Embryonic facial prominence (tissue), 1 donor: ENCODE measurements around the gene ARID1A.
"Not testable (repeated sequence)": the region's sequence is repeated elsewhere in the genome, so short reads cannot be mapped to it uniquely, and the experiment has no call there.

Experiments
- DNase-seq: peaks from one replicate; pipeline ENCODE4 v3.0.0-alpha.2; 2016; ENCODE audit errors: extremely low spot score

The ARID1A gene

GRCh38 chr1:26787706-26788514 is 92.1 kb downstream of the ARID1A start, which contains the start of gene PIGV:
PIGV (plus strand) TSS chr1:26787950; CDS start chr1:26790816, 2,866 bp downstream.
- peak; percentile 83 for DNase-seq

DNA sequence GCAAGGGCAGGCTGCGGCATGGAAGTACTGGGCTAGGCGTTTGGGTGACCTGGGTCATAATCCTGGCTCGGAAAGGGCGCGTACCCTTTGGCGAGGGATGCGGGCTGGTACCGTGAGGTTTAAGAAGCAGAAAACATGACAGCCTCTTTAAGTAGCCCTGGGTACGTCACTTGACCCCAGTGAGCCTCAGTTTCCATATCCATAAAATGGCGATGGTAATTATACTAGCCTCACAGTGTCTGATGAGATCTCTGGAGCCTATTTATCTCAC is 92.6 kb downstream of the ARID1A start:
- DNase-seq: no peak

DNA sequence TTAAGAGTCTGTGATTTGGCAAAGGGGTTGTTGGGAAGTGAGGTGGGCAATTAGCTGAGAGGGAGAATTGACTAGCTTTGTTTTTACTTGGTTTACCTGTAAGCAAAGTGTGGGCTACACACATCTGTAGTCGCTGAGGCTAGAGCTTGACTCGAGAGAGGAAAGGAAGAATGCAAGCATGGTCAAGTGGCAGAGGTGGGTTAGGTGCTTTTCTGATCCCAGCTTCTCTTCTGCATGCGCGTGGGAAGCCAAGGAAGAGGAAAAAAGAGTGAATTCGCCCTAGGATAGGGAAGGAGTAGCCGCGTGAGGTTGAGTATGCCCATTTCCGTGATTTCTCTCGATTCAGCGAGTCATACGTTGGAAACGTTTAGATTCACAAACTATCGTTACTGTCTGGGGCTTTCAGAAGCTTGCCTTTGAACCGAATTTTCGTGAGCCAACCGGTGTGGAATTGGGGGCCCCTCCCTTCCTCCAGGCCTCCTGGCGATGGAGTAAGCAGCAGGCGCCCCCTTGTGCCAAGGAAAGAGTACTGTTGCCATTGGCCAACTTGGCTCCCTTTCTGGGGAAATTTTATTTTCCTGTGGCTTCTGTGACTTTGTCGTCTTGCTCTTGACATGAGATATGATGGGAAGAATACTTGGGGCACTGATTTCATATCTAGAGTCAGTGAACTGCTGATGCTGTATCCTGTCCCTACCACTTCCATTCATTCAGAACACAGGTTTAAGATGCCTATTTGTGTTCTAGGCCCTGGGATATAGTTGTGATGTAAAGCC is 93.2 kb downstream of the ARID1A start:
- DNase-seq: peak; percentile 76

DNA sequence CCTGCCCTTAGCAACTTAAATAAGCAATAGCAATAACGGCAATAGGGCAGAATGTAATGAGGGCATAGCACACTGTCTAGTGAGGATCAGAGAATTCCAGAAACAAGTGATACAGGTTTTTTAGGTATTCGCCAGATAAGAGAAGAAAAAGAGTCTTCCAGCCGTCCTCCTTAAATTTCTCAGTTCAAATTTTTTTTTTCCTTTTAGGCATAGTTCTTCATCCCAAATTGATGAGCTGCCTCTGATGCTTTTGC is 93.7 kb downstream of the ARID1A start:
- DNase-seq: no peak

DNA sequence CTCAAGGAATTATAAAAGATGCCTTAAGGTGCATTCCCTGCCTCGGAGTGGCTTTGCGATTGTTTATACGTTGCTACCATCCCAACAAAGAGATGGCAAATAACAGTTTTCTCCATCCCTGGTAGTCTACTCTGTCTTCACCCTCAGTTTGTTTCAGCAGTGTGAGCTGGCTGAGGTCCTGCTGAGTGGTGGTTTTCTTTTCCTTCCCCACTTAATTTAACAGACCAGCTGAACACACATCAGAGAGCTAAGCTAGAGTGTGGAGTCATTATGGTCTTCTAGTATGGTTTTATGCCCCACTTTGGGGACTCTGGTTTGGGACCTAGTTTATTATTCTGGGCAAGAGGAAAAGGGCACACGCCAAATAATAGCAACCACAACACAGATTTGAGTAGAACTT is 94.1 kb downstream of the ARID1A start:
- DNase-seq: no peak

DNA sequence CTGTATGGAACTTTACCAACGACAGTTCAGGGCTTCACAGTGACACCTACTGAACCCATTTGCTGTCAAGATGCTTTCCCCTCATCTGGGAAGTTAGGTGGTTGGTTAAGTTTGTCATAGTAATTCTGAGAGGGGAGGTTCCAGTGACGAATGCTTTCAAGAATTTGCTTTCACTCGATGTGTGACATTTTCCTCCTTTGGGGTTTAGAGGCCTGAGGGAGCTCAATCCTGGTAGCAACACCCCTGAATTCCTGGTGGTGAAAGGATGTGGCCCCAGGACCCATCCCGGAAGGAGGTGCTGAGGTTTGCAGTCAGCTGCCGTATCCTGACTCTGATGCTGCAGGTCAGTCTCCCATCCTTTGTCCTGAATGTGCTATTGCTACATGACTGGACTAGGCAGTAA is 94.7 kb downstream of the ARID1A start:
- DNase-seq: no peak

- DNase-seq: no peak
Observed at GRCh38 chr1:26791148-26791547, 95.3 kb downstream of the ARID1A start.

- DNase-seq: no peak
Observed at GRCh38 chr1:26791626-26792025, 95.8 kb downstream of the ARID1A start.

DNA sequence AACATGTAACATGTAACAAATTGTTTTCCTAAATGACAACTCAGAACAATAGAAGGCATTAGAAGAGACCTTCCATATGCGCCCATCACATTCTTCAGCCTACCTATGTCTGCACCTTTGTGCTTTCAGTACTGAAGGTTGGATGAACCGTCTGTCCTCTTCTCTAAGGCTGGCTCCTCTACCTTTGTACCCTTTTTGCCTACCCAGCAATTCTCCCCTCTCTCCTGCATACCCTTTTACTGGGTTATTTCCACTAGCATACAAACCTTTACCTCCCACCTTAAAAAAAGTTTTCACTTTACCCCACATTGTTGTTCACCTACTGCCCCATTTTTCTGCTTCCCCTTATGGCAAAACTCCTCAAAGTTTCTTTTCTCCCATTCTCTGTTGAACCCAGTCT is 97.1 kb downstream of the ARID1A start:
- no peak for DNase-seq

DNA sequence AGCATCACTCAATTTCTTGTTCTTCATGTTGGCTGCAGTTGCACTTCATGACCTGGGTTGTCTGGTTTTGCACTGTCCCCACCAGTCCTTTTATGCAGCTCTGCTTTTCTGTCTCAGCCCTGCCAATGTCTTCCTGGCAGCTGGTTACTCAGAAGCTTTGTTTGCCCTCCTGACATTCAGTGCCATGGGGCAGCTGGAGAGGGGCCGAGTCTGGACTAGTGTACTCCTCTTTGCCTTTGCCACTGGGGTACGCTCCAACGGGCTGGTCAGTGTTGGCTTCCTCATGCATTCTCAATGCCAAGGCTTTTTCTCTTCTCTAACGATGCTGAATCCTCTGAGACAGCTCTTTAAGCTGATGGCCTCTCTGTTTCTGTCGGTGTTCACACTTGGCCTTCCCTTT is 98.6 kb downstream of the ARID1A start:
- no peak for DNase-seq

GRCh38 chr1:26797627-26798026 is 101.8 kb downstream of the ARID1A start:
- no peak for DNase-seq

- DNase-seq: no peak
Observed at GRCh38 chr1:26799479-26800142, 103.8 kb downstream of the ARID1A start.

- DNase-seq: not testable (repeated sequence)
Observed at GRCh38 chr1:26803932-26804331, 108.1 kb downstream of the ARID1A start.

DNA sequence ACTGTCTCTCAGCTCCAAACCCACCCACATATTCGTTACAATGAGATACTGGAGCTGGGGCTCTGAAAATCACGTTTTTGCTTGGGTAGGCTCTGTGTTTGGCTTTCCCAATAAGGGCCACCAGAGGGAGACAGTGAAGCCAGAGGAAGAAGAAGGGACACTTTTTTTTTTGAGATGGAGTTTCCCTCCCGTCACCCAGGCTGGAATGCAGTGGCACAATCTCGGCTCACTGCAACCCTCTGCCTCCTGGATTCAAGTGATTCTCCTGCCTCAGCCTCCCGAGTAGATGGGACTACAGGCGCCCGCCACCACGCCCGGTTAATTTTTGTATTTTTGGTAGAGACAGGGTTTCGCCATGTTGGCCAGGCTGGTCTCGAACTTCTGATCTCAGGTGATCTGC is 114.3 kb downstream of the ARID1A start:
- DNase-seq: not testable (repeated sequence)

DNA sequence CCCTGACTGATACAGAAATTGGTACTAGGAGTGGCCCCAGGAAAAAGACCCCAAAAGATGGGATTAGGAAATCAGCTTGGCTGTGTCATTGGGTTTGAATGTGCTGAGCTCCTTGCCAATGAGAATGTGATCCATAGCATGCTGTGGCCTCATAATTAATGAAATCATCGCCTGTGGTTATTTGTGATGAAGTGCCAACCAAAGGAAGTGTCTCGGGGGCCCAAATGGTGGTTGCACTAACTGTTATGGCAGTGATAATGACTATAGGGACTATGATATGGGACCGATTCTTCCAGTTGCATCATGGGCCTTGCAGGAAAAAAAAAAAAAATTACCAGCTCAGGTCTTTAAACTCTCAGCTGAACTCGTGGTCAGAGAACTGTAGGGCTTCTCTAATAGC is 115.2 kb downstream of the ARID1A start:
- no peak for DNase-seq

DNA sequence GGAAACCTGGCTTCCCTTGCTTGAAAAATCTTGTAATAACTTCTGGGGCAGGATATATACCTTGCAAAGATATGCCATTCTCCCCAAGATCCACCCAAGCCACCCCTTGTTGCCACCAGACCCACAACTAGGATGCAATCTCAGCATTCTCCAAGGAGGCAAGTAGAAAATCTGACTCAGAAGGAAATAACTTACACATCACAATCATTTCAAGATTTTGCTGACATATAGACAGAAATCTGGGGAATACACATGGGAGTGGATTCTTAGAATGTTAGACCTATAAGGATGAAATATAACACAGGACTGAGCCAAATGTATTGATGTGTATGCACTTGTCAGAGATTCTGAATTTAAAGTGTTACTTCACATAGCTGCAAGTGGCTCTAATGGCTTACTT is 115.9 kb downstream of the ARID1A start:
- no peak for DNase-seq

GRCh38 chr1:26814377-26814776 is 118.6 kb downstream of the ARID1A start:
- no peak for DNase-seq

DNA sequence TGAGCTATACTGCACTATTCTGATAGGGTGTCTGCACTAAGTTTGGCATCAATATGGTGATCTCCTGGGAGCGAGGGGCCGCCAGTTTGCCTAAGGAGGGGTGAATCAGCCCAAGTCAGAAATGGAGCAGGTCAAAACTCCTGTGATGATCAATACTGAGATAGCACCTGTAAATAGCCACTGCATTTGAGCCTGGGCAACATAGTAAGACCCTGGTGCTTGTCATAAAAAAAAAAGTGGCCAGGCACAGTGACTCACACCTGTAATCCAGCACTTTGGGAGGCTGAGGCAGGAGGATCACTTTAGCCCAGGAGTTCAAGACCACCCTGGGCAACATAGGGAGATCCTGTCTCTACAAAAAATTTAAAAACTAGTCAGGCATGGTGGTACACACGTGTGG is 119.1 kb downstream of the ARID1A start:
- DNase-seq: no peak

- DNase-seq: no peak
Observed at GRCh38 chr1:26820784-26821269, 125.0 kb downstream of the ARID1A start.

DNA sequence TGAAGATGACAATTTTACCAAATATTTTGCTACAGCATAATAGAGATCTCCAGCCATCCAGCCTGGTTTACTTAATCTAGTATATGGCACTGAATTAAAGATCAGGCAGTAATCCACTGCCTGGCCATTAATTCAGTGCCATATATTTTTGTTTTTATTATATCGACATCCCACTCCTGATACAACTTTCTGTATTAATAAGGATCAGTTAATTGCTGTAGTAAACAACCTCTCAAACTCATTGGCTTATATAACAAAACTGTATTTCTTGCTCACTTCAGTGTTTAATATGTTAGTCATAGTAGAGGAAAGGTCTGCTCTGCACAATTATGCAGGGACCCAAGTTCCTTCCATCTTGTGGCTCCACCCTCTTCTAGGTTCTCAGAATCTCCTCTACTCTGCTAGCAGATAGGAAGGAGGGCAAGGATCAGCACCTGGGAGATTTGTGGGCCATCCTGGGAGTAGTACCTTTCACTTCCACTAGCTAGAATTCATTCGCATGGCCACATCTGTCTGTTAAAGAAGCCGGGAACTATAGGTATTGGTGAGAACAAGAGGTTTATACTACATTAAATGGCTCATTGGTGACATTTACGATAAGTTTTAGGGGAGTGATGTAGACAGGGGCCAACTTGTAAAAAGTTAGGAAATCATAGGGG is 127.1 kb downstream of the ARID1A start:
- no peak for DNase-seq

DNA sequence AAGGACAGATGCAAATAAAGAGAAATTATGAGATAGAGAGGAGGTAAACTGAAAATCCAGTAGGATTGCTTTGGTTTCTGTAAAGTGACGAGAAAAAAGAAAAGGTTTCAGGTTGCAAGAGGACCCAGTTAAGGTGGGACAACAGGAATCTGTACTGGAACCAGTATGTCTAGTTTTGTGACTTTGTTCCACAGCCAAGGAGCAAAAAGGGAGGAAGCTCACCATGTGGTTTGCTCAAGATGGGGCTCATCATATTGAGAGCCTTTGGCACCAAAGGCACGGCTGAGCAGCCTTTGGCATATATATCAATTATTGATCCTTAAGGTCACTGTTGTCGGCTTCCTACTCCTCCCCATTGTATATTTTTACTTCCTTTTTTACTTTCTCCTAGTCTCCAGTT is 128.9 kb downstream of the ARID1A start:
- DNase-seq: peak; percentile 25
